ENCODE results near the gene HPS6.
"Not testable (repeated sequence)": the region's sequence is repeated elsewhere in the genome, so short reads cannot be mapped to it uniquely, and the experiment has no call there.

HPS6 gene

DNA sequence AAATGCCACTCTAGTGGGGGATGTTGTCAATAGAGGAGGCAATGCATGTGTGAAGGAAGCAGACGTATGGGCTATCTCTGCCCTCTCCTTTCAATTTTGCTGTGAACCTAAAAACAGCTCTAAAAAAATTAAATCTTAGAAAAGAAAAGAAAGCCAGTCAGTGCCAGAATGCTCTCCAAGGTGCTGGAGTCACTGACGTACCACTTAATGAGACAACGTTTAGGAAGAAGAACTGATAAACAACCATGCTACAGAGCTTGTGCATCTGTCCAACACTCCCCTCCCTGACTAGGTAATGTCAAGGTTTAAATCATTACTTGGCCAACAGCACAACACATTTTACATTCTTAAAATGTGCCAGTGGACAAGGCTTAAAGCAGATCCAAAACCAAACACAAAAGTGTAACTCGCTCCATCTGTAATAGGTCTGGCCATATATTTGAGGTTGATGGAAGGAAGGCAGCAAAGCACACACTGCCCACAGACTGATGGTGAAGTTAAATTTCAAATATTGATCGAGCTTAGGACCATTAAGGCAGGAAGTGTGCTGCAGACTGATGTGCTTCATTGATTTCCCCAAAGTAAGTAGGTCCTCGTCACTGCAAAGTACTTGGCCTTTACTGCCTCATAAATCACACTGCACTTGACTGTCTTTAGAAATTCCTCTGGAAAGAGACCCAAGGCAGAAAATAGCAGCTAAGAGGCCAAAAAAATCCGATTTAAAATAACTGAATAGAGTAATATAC, 24.7 kb upstream of the HPS6 start:
- H3K79me2 ChIP-seq (ENCODE audit: insufficient read depth, low read depth) = peaks cover 4% of the 10 kb centered on the region; the same call in 1 of the 2 replicates
- H3K4me1 ChIP-seq (ENCODE audit: low read depth, poor library complexity, severe bottlenecking) = no peaks in the 10 kb centered on the region
- no peak overlapping the region for H3K27ac ChIP-seq
- H3K27me3 ChIP-seq (ENCODE audit: insufficient read depth, low read depth) = no peaks in the 10 kb centered on the region
- no peaks in the 10 kb centered on the region for H3K36me3 ChIP-seq (ENCODE audit: insufficient read depth)
- H3K4me3 ChIP-seq (IDR thresholded peaks at IDR 0.05; ENCODE audit: insufficient read depth, low read depth, low read length) = no peak overlapping the region
- H3K9ac ChIP-seq = no peak overlapping the region
- H3K4me2 ChIP-seq = no peak overlapping the region
- TF ChIP-seq, protein P1, sequence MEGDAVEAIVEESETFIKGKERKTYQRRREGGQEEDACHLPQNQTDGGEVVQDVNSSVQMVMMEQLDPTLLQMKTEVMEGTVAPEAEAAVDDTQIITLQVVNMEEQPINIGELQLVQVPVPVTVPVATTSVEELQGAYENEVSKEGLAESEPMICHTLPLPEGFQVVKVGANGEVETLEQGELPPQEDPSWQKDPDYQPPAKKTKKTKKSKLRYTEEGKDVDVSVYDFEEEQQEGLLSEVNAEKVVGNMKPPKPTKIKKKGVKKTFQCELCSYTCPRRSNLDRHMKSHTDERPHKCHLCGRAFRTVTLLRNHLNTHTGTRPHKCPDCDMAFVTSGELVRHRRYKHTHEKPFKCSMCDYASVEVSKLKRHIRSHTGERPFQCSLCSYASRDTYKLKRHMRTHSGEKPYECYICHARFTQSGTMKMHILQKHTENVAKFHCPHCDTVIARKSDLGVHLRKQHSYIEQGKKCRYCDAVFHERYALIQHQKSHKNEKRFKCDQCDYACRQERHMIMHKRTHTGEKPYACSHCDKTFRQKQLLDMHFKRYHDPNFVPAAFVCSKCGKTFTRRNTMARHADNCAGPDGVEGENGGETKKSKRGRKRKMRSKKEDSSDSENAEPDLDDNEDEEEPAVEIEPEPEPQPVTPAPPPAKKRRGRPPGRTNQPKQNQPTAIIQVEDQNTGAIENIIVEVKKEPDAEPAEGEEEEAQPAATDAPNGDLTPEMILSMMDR (conservative IDR thresholded peaks at IDR 0.05; ENCODE audit: low read depth, low read length) = no peak
- H2AFZ ChIP-seq (ENCODE audit: low read depth) = no peak overlapping the region
- H4K20me1 ChIP-seq (ENCODE audit: insufficient read depth) = no peaks in the 10 kb centered on the region

DNA sequence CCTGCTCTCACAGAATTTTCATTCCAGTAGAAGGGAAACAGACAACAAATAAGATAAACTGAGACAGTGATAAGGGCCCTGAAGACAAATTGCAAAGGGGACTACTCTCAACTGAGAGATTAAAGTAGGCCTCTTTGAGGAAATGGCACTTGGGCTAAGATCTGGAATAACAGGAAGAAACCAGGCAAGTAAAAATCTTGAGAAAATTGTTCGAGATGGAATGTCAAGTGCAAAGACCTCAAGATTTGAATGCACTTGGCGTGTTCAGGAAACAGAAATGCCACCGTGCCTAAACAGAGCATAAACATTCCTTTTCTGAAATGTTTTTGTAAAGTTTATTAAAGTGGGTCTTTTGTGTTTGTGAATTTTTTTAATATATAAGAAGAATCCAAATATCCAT, 19.9 kb upstream of the HPS6 start:
- Histone ChIP-seq H3K9ac (no peak overlapping the region), H3K27me3 (ENCODE audit: insufficient read depth, low read depth) (no peaks in the 10 kb centered on the region), H3K27ac (no peak overlapping the region), H3K36me3 (ENCODE audit: insufficient read depth) (no peaks in the 10 kb centered on the region), H3K4me2 (no peak overlapping the region), H3K4me3 (IDR thresholded peaks at IDR 0.05; ENCODE audit: insufficient read depth, low read depth, low read length) (no peak overlapping the region), H3K4me1 (ENCODE audit: low read depth, poor library complexity, severe bottlenecking) (no peaks in the 10 kb centered on the region), H4K20me1 (ENCODE audit: insufficient read depth) (no peaks in the 10 kb centered on the region), H3K79me2 (ENCODE audit: insufficient read depth, low read depth) (peaks cover 11% of the 10 kb centered on the region), H2AFZ (ENCODE audit: low read depth) (no peak overlapping the region)
- TF ChIP-seq, protein P1 (conservative IDR thresholded peaks at IDR 0.05; ENCODE audit: low read depth, low read length) = no peak

DNA sequence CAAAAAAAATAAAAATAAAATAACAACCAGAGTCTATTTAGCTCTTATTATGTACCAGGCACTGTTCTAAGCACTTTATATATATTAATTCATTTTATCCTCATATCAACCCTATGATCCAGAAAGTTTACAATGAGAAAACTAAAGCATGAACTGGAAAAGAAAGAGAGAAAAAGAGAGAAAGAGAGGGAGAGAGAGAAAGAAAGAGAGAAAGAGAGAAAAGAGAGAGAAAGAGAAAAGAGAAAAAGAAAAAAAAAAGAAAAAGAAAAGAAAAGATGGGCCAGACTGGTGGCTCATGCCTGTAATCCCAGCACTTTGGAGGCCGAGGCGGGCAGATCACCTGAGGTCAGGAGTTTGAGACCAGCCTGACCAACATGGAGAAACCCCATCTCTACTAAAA, 19.1 kb upstream of the HPS6 start:
- TF ChIP-seq, protein P1 (conservative IDR thresholded peaks at IDR 0.05; ENCODE audit: low read depth, low read length) = no peak
- Histone ChIP-seq H3K27me3 (ENCODE audit: insufficient read depth, low read depth) (no peaks in the 10 kb centered on the region), H3K4me3 (IDR thresholded peaks at IDR 0.05; ENCODE audit: insufficient read depth, low read depth, low read length) (no peak overlapping the region), H2AFZ (ENCODE audit: low read depth) (no peak overlapping the region), H3K9ac (no peak overlapping the region), H3K27ac (no peak overlapping the region), H3K4me2 (no peak overlapping the region), H3K4me1 (ENCODE audit: low read depth, poor library complexity, severe bottlenecking) (no peaks in the 10 kb centered on the region), H4K20me1 (ENCODE audit: insufficient read depth) (no peaks in the 10 kb centered on the region), H3K79me2 (ENCODE audit: insufficient read depth, low read depth) (peaks cover 11% of the 10 kb centered on the region), H3K36me3 (ENCODE audit: insufficient read depth) (no peaks in the 10 kb centered on the region)

DNA sequence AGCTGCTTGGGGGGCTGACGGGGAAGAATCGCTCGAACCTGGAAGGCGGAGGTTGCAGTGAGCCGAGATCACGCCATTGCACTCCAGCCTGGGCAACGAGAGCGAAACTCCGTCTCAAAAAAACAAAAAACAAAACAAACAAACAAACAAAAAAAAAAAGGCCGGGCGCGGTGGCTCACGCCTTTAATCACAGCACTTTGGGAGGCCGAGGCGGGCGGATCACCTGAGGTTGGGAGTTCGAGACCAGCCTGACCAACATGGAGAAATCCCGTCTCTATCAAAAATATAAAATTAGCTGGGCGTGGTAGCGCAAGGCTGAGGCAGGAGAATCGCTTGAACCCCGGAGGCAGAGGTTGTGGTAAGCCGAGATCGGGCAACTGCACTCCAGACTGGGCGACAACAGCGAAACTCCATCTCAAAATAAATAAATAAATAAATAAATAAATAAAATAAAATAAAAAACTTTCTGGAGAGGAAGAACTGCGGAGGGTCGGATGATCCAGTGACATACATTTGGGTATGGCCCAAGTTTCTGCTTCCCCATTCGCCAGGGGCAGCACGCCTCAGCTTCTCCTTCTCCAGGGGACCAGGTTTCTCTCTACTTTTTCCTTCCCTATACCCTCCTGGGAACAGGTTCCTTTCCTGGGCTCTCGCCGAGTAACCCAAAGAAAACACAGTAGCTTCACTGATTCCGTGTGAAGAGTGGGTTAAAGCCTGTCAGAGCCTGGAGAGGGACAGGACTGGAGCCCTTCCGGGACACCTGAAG, 10.1 kb upstream of the HPS6 start:
- not testable (repeated sequence) for H3K4me1 ChIP-seq (ENCODE audit: low read depth, poor library complexity, severe bottlenecking); H3K36me3 ChIP-seq (ENCODE audit: insufficient read depth); H4K20me1 ChIP-seq (ENCODE audit: insufficient read depth); H3K27me3 ChIP-seq (ENCODE audit: insufficient read depth, low read depth); H3K4me3 ChIP-seq (IDR thresholded peaks at IDR 0.05; ENCODE audit: insufficient read depth, low read depth, low read length)
- H3K27ac ChIP-seq = peak overlapping the region; percentile 35
- H3K79me2 ChIP-seq (ENCODE audit: insufficient read depth, low read depth) = peaks cover 26% of the 10 kb centered on the region
- H3K9ac ChIP-seq = peak overlapping the region; percentile 49; the same call in 1 of the 2 replicates
- H2AFZ ChIP-seq (ENCODE audit: low read depth) = peak overlapping the region; percentile 50
- H3K4me2 ChIP-seq = peak overlapping the region; percentile 66

Measured in KMS-11 (cell line).